Breast epithelium (tissue), 3 donors: ENCODE data around the gene ARMC9.

Source experiments
- CTCF ChIP-seq, 3 donors: fragments of 450-650 bp; IDR thresholded peaks; one replicate each; pipeline ENCODE4 v1.5.1; 2016 to 2017; ENCODE audit warnings: antibody characterized with exemption in 3 of 3, mild to moderate bottlenecking in 3 of 3, moderate library complexity in 3 of 3
- POLR2A ChIP-seq: fragments of 450-650 bp; IDR thresholded peaks from one replicate; pipeline ENCODE4 v1.6.1; 2016; ENCODE audit warnings: antibody characterized with exemption, mild to moderate bottlenecking, moderate library complexity

GRCh38 chr2:231370429-231370748, 172.0 kb downstream of the ARMC9 start:
- TF ChIP-seq POLR2A (no peak), CTCF (IDR thresholded peaks at IDR 0.05) (no peak)
